BE2C (cell line): ENCODE data around the gene LETM1.

Experiments used
- DNase-seq: peaks from one replicate; pipeline ENCODE4 v3.0.0-alpha.2; 2020
- H3K27me3 ChIP-seq: fragments of 250-450 bp; sonication (Bioruptor Pico); 2 replicates; pipeline ENCODE4 v1.5.1; 2020; ENCODE audit warnings: mild to moderate bottlenecking
- H3K36me3 ChIP-seq: fragments of 250-450 bp; sonication (Bioruptor Pico); 2 replicates; pipeline ENCODE4 v1.5.1; 2020; ENCODE audit warnings: mild to moderate bottlenecking
- H3K4me1 ChIP-seq: fragments of 250-450 bp; sonication (Bioruptor Pico); 2 replicates; pipeline ENCODE4 v1.5.1; 2020
- H3K4me3 ChIP-seq: 2 replicates; pipeline ENCODE4 v1.5.1; 2011; ENCODE audit warnings: low read depth, low read length
- H3K9me3 ChIP-seq: fragments of 250-450 bp; sonication (Bioruptor Pico); 2 replicates; pipeline ENCODE4 v1.5.1; 2020
- TF ChIP-seq, protein P1 (sequence below): IDR thresholded peaks from 2 replicates; pipeline ENCODE4 v1.5.1; 2012; ENCODE audit warnings: mild to moderate bottlenecking, low read depth, low read length

The LETM1 gene

DNA sequence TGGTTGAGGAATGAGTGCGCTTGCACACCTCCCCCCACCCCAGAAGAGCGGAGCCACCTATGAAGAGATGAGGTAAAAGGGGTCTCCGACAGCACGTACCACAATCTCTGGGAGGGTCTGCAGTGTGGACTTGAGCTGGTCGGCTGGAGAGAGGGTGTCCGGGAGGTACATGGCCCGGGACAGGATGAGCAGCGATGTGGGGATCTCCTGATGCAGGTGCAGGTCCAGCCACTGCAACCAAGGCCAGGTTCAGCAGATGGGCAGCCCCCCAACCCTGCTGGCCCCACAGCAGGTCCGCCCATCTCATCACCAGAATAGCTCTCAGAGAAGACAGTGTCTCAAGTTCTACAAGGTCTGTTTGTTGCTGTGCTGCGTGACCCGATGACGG lies 32.4 kb downstream of the LETM1 start:
- H3K4me3 ChIP-seq = no peak overlapping the region
- DNase-seq = no peak
- H3K36me3 ChIP-seq = peaks cover 63% of the 10 kb centered on the region
- H3K27me3 ChIP-seq = no peaks in the 10 kb centered on the region
- no peaks in the 10 kb centered on the region for H3K9me3 ChIP-seq
- H3K4me1 ChIP-seq = no peaks in the 10 kb centered on the region
- TF ChIP-seq, protein P1, sequence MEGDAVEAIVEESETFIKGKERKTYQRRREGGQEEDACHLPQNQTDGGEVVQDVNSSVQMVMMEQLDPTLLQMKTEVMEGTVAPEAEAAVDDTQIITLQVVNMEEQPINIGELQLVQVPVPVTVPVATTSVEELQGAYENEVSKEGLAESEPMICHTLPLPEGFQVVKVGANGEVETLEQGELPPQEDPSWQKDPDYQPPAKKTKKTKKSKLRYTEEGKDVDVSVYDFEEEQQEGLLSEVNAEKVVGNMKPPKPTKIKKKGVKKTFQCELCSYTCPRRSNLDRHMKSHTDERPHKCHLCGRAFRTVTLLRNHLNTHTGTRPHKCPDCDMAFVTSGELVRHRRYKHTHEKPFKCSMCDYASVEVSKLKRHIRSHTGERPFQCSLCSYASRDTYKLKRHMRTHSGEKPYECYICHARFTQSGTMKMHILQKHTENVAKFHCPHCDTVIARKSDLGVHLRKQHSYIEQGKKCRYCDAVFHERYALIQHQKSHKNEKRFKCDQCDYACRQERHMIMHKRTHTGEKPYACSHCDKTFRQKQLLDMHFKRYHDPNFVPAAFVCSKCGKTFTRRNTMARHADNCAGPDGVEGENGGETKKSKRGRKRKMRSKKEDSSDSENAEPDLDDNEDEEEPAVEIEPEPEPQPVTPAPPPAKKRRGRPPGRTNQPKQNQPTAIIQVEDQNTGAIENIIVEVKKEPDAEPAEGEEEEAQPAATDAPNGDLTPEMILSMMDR = no peak

DNA sequence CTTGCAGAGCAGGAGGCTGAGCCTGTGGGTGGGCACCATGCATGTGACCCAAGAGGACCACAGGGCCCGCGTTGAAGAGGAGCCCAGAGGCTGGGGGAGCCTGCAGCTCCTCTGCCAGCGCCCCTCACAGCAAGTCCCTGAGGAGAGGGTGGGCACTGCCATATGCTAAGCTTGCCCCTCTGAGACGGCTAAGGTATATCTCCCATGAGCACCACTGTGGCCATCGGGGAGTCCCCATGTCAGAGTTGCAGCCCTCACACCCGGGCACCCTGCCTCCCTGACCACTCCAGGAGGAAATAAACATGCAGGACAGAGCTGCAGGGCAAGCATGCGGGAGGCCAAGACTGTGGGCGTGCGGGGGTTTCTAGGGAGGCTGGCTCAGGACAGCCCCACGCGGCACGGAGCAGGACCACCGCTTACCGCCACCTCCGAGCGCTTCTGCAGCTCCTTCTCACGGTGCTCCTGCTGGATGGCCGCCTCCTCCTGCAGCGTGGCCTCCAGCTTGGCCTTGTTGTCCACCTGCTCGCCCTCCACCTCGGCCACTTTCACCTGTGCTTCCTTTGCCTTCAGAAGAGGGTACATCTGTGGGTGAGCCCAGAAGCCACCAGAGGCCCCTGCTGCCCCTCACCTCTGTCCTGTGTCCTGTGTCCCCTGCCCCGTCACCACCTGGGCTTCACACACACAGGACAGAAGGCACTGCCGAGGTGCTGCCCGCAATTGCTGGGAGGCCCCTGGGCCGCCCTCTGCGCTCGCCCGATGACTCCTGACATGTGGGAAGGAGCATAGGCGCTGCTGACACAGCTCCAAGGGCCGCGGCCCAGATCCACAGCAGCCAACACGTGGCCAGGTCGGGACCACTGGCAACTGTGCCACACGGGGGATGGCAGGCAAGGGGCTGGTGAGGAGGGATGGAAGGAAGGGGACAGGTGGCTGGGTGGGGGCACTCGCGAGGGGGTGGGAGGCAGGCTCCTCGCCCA lies 33.1 kb downstream of the LETM1 start:
- Histone ChIP-seq H3K4me3 (no peak overlapping the region), H3K36me3 (peaks cover 66% of the 10 kb centered on the region), H3K27me3 (no peaks in the 10 kb centered on the region), H3K9me3 (no peaks in the 10 kb centered on the region), H3K4me1 (no peaks in the 10 kb centered on the region)
- no peak for DNase-seq
- TF ChIP-seq, protein P1 = no peak

DNA sequence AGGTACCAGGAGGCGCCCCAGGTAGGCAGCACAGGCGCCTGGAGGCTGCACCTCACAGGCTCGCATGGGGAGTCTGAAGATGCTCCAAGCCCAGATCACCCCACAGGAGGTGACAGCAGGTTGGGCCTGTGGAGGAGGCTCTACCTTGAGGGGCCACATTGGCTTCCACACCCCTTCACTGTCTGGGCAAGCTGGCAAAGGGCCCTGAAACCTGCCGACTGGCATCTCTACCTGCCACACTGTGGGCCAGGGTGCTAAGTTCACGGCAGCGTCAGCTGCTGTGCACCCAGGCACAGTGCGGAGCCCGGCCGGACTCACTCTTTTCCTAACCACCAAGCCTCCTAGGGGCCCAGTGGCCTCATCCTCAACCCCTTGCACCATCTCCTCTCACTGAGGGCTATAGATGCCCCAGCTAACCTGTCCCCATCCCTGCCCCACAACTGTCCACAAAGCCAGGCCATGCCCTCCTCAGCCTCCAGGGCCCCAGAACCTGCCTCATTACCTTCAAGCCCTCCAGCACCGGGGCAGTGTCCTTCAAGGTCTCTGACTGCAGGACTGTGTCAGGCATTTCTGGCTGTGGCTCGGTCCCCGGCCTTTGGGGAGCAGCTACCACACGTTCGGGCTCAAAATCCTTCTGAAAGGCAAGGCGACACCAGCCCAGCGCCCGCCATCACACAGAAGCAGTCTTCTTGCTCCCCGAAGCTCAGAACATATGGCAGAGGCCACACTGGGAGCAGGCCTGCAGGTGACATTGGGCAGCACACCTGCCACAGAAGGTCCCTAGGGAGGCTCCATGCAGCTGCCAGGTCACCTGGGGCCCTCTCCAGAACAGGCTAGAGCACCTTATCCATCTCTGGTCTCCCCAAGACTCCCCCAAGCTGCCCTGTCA lies 34.0 kb downstream of the LETM1 start:
- H3K27me3 ChIP-seq = no peaks in the 10 kb centered on the region
- no peak for DNase-seq
- no peak overlapping the region for H3K4me3 ChIP-seq
- no peaks in the 10 kb centered on the region for H3K9me3 ChIP-seq
- peaks cover 73% of the 10 kb centered on the region for H3K36me3 ChIP-seq
- TF ChIP-seq, protein P1 = no peak
- H3K4me1 ChIP-seq = no peaks in the 10 kb centered on the region

DNA sequence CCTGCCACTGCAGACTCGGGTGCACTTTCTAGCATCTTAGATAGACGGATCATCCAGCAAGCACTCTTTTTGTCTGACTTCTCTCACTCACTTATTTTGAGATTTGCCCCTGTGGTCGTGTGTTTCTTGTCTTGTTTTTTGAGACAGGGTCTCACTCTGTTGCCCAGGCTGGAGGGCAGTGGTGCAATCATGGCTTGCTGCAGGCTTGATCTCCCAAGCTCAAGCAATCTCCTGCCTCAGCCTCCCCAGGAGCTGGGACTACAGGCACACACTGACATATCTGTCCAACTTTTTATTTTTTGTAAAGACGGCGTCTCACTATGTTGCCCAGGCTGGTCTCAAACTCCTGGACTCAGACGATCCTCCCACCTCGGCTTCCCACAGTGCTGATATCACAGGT lies 36.1 kb downstream of the LETM1 start:
- no peak overlapping the region for H3K4me3 ChIP-seq
- no peak for DNase-seq
- no peaks in the 10 kb centered on the region; the same call in 1 of the 2 replicates for H3K9me3 ChIP-seq
- peaks cover 78% of the 10 kb centered on the region for H3K36me3 ChIP-seq
- TF ChIP-seq, protein P1 = no peak
- no peaks in the 10 kb centered on the region for H3K27me3 ChIP-seq
- H3K4me1 ChIP-seq = no peaks in the 10 kb centered on the region

DNA sequence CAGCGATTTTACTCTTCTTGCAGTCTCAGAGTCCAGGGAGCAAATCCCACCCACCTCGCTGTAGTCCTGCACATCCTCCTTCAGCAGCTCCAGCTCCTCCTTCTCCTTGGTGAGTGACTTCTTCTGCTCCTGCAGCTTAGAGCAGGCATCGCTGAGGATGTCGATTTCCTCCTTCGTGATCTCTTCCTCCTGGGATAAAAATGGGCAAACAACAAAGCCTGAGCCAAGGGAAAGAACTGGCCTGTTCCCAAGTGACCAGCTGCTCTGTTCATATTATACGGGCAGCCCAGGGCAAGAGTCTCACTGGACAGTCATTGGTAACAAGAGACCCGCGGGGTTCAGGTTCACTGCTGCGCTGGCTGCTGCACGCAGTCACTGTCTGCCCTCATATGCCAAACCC lies 36.7 kb downstream of the LETM1 start:
- no peaks in the 10 kb centered on the region; the same call in 1 of the 2 replicates for H3K9me3 ChIP-seq
- no peak for DNase-seq
- no peaks in the 10 kb centered on the region for H3K4me1 ChIP-seq
- H3K4me3 ChIP-seq = no peak overlapping the region
- peaks cover 78% of the 10 kb centered on the region for H3K36me3 ChIP-seq
- no peaks in the 10 kb centered on the region for H3K27me3 ChIP-seq
- TF ChIP-seq, protein P1 = no peak
